Activated CD4-positive, CD25-positive, alpha-beta regulatory T cell treated with anti-CD3 and anti-CD28 coated beads, Interleukin-2, amount 50 U/mL, for 24 hours (primary cell): ENCODE results near the gene PROM2.
"Not testable (repeated sequence)": the region's sequence is repeated elsewhere in the genome, so short reads cannot be mapped to it uniquely, and the experiment has no call there.

Experiments used
- ATAC-seq, 2 donors: fragments of 150-1000 bp; cut with Tn5 transposase; one replicate each; pipeline ENCODE4 v1.10.0; 2021; ENCODE audit warnings: mild to moderate bottlenecking in 1 of 2, moderate library complexity in 1 of 2

PROM2 gene

GRCh38 chr2:95269036-95269680, 5.1 kb upstream of the PROM2 start:
- no peak for ATAC-seq

DNA sequence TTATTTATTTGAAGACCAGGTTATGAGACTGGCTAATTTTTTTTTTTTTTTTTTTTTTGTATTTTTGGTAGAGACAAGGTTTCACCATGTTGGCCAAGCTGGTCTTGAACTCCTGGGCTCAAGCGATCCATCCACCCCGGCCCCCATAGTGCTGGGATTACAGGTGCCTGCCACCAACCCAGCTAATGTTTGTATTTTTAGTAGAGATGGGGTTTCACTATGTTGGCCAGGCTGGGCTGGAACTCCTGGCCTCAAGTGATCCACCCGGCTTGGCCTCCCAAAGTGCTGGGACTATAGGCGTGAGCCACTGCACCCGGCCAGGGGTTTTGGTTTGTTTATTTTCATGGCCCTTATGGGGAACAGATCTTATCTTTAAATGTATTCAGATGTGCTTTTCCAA, 4.5 kb upstream of the PROM2 start:
- not testable (repeated sequence) for ATAC-seq

DNA sequence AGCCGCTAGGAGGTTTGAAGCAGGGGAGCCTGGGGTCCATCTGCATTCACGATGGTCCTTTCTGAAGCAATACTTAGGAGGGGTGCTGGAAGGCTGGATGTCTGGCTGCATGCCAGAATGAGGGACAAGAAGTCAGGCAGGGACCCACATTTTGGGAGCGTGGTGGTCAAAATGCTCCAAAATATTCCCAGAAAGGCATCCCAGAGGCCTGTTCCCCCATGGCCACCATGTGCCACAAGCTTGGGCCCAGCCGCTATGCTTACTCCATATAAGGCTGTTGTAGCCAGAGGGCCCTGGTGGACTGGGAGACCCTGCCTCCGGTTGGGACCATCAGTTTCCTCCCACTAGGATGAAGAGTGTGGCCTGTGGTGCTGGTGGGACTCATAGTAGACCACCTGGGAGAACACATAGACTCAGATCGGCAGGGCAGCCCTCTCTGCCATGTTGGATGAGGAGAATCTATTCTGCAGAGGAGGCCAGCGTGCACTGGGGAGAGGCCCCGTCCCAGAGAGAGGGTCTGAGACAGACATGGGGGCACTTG, 3.6 kb upstream of the PROM2 start:
- no peak for ATAC-seq

GRCh38 chr2:95271381-95271971, 2.8 kb upstream of the PROM2 start:
- ATAC-seq, result no peak

DNA sequence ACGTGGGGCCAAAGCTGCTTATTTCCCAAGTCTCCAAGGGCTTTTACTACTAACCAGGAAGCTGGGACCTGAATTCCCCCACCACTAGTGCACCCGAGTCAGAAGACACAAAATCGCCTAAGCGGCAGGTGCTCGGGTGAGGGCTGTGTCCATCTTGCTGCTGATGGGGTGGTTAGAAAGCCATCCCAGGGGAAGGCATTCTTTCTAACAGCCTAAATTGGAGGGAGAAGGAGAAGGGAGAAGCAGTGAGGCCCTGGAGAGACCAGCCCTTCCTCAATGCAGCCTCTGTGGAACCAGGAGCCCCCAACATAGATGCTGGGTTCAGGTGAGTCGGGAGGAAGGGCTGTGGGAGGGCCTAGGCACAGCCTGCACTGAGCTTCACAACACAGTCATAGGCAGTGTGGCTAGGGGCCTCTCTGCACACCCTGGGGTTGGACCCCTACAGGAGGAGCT, 1.9 kb upstream of the PROM2 start:
- ATAC-seq, result no peak

GRCh38 chr2:95272781-95273180, 1.5 kb upstream of the PROM2 start:
- ATAC-seq, result no peak

DNA sequence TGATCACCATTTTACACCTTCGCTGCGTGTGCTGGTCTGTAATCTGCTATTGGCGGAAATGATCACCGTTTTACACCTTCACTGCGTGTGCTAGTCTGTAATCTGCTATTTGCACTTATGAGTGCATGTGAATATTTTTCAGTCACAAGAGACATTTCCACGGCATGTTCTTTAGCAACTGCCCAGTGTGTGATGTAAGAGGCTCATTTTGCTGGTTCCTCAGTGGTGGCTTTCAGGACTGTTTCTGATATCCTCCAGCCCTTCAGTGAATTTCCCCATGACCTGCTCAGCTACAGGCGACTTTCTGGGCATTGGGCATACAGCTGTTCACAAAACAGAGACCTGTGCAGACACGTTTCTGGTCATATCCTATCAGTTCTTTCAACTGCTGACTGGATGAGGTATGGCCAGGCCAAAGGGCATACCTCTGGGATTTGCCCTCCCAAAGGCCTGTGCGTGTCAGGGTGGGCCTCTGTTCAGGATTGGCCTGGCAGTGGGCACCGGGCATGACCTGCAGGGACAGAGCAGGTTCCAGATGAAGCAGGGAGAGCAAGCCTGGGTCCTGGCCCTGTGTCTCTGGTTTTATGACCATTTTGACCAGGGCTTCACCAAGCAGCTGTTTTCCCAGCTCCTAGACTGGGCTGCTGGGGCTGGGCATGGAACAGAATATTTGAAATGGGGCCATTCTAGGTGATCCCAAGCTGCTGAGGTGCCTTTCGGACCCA, 521 bp upstream of the PROM2 start:
- ATAC-seq, result no peak

DNA sequence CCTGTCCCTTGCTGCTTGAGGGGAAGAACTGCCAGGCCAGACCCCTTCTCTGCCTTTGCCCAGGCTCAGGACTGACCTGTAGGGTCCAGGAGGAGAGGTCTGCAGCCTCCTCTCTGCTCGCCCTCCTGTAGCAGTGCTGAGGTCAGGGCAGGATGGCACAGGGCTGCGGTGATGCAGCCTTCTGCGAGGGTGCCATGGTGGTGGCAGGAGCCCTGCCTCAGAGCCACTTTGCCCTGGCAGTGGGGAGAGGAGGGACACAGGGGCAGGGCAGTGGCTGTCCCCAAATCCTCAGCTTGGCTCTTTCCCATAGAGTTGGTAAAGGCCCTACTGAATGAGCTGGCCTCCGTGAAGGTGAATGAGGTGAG, 884 bp downstream of the PROM2 start:
- ATAC-seq, result no peak

DNA sequence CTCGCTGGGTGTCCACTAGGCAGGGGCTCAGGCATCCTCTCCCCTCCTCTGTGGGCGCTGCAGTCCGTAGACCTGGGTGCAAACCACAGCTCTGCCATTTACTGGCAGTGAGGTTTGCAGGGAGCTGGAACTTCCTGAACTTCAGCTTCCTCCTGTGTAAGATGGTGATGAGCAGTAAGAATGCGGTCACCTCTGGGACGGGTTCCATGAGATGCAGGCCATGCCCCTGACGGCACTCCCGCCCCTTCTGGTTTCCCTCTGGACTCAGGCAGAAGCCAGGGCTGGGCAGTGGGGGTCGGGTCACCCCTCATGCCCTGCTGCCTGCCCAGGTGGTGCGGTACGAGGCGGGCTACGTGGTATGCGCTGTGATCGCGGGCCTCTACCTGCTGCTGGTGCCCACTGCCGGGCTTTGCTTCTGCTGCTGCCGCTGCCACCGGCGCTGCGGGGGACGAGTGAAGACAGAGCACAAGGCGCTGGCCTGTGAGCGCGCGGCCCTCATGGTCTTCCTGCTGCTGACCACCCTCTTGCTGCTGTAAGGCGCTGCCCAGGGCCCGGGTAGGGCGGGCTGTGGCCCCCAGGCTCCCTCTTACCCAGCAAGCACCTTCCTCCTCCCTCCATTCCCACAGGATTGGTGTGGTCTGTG, 1.5 kb downstream of the PROM2 start:
- ATAC-seq, result no peak

DNA sequence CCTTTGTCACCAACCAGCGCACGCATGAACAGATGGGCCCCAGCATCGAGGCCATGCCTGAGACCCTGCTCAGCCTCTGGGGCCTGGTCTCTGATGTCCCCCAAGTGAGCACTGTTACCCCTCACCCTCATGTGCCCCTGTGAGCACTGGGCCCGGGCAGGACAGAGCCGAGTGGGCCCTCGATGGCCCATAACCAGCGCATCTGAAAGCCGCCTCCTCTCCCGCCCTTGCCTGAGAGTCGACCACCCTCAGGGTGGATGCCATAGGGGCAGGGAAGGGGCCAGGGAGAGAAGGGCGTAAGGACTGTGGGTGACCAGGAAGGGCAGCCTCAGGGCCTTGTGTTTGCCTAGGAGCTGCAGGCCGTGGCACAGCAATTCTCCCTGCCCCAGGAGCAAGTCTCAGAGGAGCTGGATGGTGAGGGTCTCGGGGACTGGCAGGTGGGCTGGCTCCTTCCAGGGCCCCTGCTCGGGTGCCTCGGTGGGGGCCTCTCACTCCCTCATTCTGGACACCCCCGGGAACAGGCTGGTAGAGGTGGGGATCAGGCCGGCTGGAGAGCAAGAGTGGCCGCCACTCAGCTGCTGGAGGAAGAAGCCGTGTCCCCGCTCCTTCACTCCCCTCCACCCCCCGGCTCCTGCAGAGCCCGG, 2.1 kb downstream of the PROM2 start:
- no peak for ATAC-seq

GRCh38 chr2:95276888-95277245, 2.6 kb downstream of the PROM2 start:
- no peak for ATAC-seq

GRCh38 chr2:95277246-95277906, 3.1 kb downstream of the PROM2 start:
- no peak for ATAC-seq

GRCh38 chr2:95278051-95278471, 3.8 kb downstream of the PROM2 start:
- no peak for ATAC-seq

GRCh38 chr2:95278637-95279225, 4.5 kb downstream of the PROM2 start:
- ATAC-seq, result no peak

- ATAC-seq, result no peak
These were observed 5.3 kb downstream of the PROM2 start for GRCh38 chr2:95279435-95280035.

- no peak for ATAC-seq
These were observed 6.8 kb downstream of the PROM2 start for GRCh38 chr2:95281071-95281470.

- no peak for ATAC-seq
These were observed 7.5 kb downstream of the PROM2 start for GRCh38 chr2:95281786-95282185.

- ATAC-seq, result no peak
These were observed 8.2 kb downstream of the PROM2 start for GRCh38 chr2:95282458-95282857.

DNA sequence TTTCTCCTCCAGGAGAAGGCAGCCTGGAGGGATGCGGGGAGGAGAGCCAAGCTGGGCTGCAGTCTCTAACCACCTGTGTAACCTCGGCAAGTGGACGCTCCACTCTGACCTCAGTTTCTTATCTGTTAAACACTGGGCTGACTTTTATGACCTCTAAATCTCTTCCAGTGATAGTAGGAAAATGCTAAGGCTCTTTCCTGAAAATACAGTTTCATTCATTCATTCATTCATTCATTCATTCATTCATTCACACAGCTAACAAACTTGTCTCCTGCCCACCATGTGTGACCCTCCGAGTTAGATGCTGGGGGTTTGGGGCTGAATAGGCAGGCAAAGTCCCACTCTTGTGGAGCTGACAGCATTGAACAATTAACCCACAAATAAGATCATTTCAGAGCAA, 9.3 kb downstream of the PROM2 start:
- ATAC-seq, result no peak

DNA sequence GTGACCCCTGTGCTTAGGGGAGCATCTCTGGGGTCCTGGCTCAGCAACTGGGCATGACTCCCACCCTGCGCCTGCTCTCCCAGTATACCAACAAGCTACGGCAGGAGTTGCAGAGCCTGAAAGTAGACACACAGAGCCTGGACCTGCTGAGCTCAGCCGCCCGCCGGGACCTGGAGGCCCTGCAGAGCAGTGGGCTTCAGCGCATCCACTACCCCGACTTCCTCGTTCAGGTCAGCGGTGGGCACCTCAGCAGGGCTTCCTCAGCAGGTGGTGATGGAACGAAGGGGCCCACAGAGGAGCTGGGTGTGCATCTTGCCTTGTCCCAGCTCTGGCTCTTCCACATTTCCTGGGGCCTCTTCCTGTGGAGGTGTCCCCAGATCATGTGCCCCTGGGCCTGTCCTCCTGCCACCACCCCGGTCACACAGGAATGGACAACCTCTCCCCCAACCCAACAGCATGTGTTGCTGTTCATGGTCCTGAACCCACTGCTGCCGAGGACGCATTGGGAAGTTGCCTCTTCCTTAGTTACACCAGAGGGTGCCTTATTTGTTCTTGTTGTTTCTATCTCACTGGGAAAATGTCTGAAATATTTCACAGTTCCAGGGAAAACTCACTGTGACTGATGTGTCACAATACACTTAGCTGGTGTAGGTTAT, 10.8 kb downstream of the PROM2 start:
- no peak for ATAC-seq

- no peak for ATAC-seq
These were observed 11.3 kb downstream of the PROM2 start for GRCh38 chr2:95285542-95285932.
